DMS114 treated with DMSO at 0.1 percent for 48 hours (cell line): ENCODE data around the gene S100A16.
"Not testable (repeated sequence)": the region's sequence is repeated elsewhere in the genome, so short reads cannot be mapped to it uniquely, and the experiment has no call there.

Experiments used
- DNase-seq: peaks from one replicate; lab custom pipeline; 2025; ENCODE audit not compliant: unreplicated experiment; lab: John Stamatoyannopoulos, UW

The S100A16 gene, protein sequence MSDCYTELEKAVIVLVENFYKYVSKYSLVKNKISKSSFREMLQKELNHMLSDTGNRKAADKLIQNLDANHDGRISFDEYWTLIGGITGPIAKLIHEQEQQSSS

DNA sequence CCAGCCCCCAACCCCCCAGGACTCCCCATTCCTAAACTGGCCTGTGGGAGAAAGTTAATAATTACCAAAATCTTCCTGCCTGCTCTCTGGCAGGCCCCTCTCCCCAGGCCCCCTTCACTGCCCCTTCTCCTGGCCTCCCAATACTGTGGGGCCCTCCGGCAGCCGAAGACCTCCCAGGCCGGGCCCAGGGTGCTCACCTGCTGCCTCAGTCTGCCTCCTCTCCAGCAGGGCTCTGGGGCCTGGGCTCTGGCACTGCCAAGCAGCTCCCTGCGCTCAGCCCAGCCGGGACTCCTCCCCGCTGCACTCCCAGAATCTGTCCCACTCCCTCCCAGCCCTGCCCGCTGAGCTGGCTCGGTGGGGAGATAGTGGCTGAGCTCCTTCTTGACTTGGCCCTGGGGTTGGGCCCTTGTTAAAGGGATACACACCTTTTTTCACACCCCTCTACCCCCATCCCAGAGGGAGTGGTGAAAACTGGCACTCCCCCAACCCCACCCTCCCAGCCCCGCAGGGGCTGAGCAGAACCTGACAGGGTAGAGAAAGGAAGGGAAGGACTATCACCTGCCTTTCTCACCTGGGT, at the start of gene S100A16:
Gene S100A16, minus strand, starts transcription at position 383 of the 577 bp plus-strand sequence. CDS start 4,986 bp downstream, outside the sequence.
- DNase-seq: no peak

DNA sequence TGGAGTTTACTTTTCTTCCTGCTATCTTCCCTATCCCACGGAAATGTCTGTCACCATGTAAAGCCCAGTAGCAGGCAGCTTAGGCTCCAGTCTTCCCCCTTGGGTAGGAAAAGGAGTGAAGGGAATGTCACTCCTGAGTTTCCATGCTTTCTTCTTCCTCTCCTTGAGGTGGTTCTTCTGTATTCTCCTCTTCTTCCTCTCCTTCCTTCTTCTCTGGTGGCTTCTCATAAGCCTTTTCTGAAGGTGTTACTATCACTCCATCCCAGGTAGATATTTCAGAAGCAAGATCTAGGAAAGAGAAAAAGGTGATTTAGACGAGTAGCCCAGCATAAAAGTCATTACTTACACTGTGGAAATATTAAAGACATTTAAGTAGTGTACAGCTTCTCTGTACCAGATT, 49.3 kb upstream of the S100A16 start:
- DNase-seq: no peak

DNA sequence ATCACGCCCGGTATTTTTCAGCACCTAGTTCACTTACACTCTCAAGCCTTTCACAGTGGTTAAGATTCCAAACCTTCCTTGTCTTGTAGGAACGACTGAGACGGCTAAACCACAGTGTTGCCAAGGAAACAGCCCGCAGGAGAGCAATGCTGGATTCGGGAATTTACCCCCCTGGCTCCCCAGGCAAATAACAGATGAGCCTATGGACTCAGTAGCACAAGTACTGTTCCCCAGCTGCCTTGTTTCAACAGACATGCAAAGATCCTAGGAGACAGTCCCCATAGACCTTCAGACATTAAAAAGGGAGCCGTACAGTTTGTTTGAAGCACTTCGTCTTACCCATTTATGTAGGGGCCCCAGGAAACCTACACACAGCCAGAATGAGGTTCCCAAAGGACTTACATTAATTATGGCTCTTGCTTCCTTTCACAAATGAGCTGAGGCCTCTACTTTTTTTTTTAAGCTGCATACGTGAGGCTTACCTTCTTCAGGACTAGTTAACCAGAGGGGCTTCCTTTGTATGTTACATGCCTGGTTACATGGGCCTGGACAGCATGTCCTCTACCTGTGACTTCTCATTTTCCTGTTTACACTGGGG, 48.3 kb upstream of the S100A16 start:
- DNase-seq: no peak

DNA sequence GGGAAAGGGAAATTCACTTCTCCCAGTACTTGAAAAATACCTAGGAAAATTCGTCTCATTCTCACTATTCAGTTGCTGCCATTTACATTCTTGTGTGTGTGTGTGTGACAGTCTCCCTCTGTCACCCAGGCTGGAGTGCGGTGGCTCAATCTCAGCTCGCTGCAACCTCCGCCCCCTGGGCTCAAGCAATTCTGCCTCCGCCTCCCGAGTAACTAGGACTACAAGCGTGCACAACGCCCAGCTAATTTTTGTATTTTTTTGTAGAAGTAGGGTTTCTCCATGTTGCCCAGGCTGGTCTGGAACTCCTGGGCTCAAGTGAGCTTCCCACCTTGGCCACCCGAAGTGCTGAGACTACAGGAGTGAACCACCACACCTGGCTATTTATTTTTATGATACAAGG, 46.7 kb upstream of the S100A16 start:
- no peak for DNase-seq

DNA sequence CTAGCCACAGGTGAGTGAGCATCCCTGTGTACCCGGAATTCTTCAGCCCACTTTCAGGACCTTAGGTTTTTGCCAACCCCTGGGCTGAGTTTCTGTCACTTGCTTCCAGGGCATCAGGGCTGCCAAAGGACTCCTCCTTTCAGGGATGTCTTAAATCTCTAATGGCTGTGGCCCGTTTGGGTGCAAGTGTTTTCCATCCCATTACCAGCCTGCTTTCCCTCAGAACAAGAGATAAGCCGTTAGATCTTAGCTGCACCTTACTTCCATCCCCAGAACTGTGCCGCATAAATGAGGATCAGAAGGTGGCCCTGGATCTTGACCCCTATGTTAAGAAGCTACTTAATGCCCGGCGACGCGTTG, 46.2 kb upstream of the S100A16 start:
- DNase-seq: no peak

DNA sequence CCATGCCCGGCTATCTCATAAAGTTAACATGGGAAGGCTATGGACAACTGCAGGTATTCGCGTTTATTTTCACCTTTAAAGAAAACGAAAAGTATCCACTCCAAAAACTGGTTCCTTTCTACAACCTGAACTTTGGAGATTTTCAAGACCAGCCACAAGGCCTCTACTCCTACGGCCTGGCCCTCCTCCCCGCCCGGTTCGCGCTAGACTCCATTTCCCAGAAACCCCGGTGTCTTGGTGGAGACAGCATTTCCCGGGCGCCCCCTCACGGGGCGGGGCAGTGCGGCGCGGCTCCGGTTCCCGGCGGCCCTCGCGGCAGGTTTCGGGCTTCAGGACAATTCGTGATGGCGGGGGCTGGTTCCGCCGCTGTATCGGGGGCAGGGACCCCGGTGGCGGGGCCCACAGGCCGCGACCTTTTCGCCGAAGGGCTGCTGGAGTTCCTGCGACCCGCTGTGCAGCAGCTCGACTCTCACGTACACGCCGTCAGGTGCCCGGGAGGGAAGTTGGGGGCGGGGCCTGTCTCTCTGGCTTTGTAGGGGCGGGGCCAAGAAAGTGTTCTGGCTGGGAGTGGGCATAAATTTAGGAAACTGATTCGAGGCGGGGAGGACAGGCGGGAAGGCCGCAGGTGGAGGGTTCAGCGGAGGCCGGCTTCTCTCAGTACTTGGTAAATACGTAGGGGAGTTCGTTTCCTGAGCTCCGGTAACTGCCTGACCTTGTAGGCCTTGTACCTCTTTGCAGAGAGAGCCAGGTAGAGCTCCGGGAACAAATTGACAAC, 45.6 kb upstream of the S100A16 start, which contains the start of gene SNAPIN:
Gene SNAPIN, plus strand, starts transcription at position 304 of the 775 bp plus-strand sequence. Its CDS starts 41 bp downstream, at position 345.
- peak; percentile 93 for DNase-seq

DNA sequence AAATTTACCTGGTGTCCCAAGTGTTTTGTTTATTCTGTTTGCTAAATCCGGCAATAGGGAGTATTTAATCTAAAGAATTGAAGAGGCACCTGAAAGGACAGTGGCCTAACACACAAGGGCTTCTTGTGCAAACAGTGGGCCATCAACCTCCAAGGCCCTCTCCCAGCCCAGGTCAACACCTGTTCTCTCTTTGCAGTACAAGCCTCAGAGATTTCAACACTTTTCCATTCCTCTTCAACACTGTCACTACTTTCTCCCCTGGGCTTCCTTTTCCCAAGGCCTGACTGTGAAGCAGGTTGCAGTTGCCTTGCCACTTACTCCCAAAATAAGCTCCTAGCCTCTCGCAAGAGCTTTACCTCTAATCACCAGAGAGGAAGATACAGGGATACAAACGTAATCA, 42.4 kb upstream of the S100A16 start:
- DNase-seq: no peak

DNA sequence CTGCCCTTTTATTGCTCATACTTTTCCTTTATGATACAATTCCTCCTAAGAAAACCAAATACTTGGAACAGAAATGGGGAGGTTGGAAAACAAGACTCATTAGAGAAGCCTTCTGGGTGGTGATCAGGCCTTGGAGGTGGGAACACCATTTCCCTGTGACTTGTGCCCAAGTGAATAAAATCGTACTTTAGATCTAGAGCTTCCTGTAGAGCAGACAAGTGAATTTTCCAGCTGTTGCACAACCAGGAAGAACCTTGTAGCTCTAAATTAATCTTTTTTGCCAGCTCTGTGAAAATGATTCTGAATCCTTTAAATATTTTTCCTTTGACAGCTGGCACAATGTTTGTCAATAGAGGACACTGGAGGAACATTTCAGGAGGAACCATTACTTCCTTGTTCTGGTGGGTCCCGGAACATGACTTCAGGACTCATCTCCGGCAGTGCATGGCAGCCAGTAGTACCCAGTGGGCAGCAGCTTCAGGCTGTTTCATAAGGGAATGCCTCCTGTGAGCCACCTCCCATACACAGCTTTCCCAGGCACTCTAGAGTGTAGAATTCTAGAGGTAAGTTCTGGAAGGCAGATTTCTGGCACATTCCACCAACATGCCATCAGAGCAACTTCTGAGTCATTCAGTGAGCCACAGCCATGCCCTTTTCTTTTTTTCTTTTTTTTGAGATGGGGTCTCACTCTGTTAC, 40.0 kb upstream of the S100A16 start:
- DNase-seq: no peak

DNA sequence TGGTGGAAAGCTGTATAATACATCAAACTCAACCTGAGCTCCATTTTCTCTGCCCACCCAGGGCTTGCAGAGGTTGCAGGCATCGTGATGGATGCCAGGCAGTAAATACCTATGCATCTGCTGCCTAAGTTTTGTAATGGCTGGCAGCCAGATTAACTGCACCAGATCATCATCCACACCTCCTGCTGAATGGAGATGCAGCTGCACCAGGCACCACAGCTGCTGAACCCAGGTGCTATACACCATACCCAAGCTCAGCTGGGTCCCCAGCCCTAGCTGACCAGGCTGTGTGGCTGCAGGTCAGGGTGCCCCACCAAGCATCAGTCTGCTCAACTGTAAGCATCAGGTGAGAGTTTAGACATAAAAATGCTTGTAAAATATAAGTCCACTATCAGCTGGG, 38.8 kb upstream of the S100A16 start:
- no peak for DNase-seq

DNA sequence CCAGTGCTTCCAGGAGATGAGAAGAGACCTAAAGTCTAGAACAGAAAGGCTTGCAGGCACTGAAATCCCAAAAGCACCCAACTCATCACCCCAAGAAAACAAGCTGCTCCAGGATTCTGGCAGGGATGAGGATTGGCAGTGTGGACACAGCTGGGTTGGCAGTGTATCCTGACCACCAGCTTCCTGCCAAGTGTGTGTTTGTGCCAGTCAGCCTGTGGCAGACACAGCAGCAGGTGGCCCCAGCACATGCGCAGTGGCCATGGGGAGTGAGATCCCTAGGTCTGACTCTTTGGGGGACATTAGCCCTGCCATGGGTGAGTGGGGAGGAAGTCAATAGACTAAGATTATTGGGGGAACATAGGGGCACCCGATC, 36.9 kb upstream of the S100A16 start:
- DNase-seq: no peak

DNA sequence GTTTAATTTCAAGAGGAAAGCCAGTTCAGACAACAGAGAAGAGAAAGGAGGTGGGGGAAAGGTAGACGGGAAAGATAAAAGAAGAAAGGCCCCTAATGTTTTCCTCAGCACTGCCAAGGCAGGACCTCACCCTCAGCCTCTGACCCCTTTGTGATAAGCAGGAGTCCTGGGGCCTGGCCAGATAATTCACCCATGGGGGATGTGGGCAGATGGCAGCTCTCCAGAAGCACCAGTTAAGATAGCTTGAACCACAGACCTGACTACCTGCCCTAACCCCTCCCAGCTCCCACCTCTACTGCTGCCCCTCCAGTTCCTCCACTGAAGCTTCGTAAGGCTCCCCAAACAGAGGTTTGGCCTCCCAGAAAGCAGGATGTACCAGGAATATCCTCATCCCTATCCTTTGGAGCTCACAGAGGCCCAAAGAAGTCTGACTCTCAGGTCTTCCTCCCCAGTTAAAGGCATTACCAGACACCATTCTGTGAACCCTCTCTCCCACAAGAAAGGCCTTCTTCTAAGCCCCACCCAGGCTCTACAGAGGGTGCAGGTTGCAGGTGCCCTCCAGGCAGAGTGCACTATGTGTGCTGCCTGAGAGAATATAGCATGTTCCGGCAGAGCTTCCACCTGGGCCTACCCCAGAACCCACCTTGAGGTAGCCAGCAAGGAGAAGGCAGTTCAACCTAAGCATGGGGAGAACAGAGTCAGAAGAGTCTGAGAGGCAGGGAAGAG, 36.4 kb upstream of the S100A16 start:
- DNase-seq: no peak

DNA sequence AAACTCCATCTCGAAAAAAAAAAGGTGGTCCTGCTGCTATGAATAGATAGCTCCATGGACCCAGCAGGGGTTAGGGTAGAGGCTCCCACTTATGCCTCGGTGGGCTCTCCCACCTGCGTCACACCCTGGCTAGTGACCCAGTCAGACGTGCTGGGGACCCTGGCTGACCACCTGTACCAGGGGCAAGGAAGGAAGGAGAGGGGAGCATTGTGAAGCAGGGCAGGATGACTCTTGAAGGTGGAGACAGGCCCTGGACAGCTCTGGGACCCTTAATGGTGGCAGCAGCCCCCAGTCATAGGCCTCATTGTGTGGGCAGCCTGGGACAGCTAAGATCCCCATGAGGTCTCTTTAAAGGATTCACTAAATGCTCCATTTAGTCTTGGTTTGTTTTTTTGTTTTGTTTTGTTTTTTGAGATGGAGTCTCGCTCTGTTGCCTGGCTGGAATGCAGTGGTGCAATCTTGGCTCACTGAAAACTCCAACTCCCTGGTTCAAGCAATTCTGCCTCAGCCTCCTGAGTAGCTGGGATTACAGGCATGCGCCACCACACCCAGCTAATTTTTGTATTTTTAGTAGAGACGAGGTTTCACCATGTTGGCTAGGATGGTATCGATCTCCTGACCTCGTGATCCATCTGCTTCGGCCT, 35.2 kb upstream of the S100A16 start:
- no peak for DNase-seq

DNA sequence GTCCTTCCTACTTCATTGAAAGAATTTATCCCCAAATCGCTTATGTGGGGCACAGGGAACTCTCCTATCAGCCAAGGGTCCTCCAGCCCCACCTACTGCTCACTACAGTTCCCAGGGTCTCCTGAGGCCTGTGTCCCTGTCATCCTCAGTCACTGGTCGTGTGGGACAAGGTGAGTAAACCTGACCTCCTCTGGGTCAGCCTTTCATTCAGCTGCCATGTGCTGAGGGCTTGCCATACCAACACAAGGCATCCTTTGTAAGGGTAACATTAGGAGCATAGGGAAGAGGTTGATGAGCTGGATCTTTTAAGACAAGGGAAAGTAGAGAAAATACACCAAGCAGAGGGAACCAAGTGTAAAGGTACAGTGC, 34.4 kb upstream of the S100A16 start:
- DNase-seq: no peak

DNA sequence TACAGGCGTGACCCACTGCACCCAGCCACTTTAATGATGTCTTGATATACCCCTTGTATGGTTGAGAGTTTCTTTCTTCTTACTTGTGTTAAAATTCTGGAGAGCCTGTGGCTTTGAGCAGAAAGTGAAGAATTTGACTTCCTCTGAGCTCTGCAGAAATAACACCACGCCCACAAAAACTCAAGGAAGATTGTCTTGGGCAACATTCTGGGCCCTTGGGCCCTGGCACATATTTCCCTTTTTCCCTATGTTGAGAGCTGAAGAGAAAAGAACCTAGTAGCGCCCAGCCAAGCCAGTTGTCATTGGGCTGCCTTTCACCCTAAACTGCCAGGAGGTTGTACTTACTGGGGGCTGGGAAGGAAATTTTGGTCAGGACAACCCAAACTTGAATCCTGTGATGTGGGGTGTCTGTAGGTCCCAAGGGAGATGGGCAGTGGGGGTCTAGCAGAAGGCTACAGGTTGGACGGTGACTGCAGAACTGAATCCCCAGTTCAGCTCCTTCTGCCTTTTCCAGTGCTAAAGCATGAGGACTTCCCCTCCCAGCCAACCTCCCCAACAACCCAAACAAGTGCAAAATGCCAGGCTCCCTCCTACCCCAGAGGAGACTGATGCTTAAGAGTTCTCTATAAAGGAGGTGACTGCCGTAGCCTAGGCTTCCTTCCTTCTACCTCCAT, 33.9 kb upstream of the S100A16 start:
- no peak for DNase-seq

DNA sequence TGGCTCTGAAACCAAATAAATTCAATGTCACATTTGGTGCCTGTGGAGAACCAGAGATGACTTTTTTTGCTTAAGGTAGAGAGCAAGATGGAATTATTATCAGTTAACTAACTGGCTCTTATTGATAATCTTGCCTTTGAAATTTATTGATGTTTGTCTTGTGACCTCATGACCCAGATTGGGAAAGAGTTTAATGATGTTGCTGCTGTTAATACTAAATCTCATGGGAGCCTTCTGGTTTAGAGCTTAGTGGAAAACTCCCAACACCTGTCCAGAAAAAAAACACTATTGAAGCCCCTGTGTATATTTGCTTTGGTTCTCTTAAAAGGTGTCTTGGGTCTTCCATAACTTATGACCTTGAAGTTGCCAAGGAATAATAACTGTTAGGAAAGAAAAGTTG, 30.9 kb upstream of the S100A16 start:
- DNase-seq: no peak

DNA sequence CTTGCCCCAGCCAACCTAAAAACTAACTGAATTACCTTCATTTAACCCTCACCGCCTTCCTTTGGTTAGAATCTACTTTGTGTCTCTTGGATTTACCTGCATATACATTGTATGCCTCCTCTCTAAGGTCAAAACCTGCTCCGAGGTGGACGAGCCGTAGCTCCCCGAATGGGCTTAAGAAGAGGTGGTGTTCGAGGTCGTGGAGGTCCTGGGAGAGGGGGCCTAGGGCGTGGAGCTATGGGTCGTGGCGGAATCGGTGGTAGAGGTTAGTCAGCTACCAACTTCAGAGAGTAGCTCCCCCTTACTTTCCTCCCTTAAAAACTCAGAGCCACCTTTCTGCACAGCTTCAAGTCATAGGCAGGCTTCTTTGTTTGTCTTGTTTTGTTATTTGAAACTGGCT, 30.2 kb upstream of the S100A16 start:
- DNase-seq: no peak

DNA sequence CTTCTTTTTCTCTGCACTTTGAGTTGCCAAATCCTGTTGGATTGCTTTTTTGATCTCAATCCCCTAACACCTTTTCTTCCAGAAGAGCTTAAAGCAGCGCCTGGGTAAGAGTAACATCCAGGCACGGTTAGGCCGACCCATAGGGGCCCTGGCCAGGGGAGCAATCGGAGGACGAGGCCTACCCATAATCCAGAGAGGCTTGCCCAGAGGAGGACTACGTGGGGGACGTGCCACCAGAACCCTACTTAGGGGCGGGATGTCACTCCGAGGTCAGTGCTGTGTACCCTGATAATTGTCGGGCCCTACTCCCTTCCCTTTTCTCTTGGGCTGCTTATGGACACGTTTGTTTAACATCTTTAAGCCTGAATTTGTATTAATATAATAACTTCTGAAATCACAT, 29.2 kb upstream of the S100A16 start:
- DNase-seq: no peak

DNA sequence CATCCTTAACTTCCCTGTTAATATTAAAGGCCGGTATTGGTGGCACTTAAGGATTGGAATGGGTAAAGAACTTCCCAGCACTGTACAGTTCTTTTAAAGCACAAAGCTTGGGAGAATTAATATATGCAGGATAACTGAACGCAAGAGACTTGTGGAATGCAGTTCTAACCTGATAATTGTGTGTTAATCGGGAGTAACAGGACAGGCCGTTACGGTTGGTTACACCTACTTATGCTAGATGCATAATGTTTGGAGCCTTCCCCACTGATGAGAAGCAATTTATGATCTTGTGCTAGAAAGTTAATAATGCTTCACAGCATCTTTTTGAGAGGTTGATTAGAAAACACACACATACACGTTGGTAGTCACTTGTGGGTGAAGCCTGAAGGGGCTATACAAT, 27.9 kb upstream of the S100A16 start:
- no peak for DNase-seq

DNA sequence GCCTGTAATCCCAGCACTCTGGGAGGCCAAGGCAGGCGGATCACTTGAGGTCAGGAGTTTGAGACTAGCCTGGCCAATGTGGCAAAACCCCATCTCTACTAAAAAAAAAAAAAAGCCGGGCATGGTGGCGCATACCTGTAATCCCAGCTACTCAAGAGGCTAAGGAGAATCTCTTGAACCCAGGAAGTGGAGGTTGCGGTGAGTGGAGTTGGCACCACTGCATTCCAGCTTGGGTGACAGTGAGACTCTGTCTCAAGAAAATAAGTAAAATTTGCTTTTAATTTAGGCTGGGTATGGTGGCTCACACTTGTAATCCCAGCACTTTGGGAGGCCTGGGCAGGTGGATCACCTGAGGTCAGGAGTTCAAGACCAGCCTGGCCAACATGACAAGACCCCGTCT, 27.3 kb upstream of the S100A16 start:
- not testable (repeated sequence) for DNase-seq

DNA sequence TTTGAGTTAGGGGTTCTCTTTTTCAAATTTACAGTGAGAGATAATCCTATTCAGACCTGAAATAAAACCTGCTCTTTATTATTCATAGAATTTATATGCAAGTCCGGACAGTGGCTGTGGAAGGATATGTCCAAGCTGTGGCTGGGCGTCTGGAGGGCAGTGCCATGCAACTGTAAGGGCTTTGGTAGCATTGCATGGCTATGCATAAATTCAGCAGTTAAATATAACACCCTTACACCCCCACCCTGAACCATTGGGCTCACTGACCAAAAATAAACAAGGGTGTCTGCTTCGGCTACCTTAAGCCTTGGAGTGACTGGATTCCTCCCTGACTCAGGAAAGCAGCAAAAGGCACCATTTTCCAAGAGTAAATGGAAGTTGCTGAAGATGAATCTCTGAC, 26.3 kb upstream of the S100A16 start:
- no peak for DNase-seq
